HepG2 (cell line): Measurements from ENCODE around the gene SIGMAR1. TPM values are rescaled to one million over a fixed set of nuclear protein-coding genes. Genes with fewer than 3 reads are reported as not detected.

Source experiments
- ATAC-seq: fragments of 200-7000 bp; cut with Tn5 transposase; 3 replicates; pipeline ENCODE4 v1.9.1; 2020; ENCODE audit warnings: mild to moderate bottlenecking, moderate library complexity
- BruUV-seq: library from RNA; stranded (reverse); fragments of 400-500 nt; replicated peaks from 2 replicates; lab custom pipeline; 2021; lab: Mats Ljungman, UMichigan
- CTCF ChIA-PET: fragments of 300-600 bp; formaldehyde crosslinking; extraction: SDS; loops from one replicate; lab custom pipeline; 2021; ENCODE audit warnings: low total read pairs, inconsistent platforms, low intra/inter-chr PET ratio; lab: Yijun Ruan, JAX
- POLR2A ChIA-PET: fragments of 350-600 bp; sonication (Branson Sonifier 250); formaldehyde crosslinking; loops from one replicate; lab custom pipeline; 2020; ENCODE audit warnings: antibody characterized with exemption, inconsistent platforms; lab: Yijun Ruan, JAX
- DNase-seq: peaks from one replicate; pipeline ENCODE4 v3.0.0-alpha.2; 2015; ENCODE audit warnings: low spot score
- FAIRE-seq: peaks from 3 replicates; lab custom pipeline; 2011; peaks lifted over from hg19 to GRCh38; lab: Jason Lieb, UNC
- H2AFZ ChIP-seq: one replicate; pipeline ENCODE4 v1.6.1; 2011; ENCODE audit warnings: low read length, inconsistent platforms
- H3K27ac ChIP-seq: fragments of 300-600 bp; 3 replicates; pipeline ENCODE4 v1.8.0; 2011; ENCODE audit warnings: mixed run types, mild to moderate bottlenecking, mixed read lengths, low read length, inconsistent platforms; ENCODE audit not compliant: insufficient read depth; ENCODE audit errors: extremely low read length
- H3K27me3 ChIP-seq, 2 experiments: fragments of 200-600 bp in 1 of 2; 2 replicates in 1 of 2; 3 replicates in 1 of 2; pipeline versions ENCODE4 v1.6.0 to v1.8.0; 2011; ENCODE audit warnings: low read length in 2 of 2, mild to moderate bottlenecking in 2 of 2, moderate library complexity in 2 of 2, inconsistent platforms in 1 of 2; ENCODE audit not compliant: insufficient read depth in 2 of 2, control insufficient read depth in 1 of 2
- H3K36me3 ChIP-seq, 2 experiments: fragments of 200-600 bp in 1 of 2; replicated peaks in 1 of 2; 2 replicates in 1 of 2; 3 replicates in 1 of 2; pipeline versions ENCODE4 v1.5.1 to v1.8.0; 2011; ENCODE audit warnings: low read length in 2 of 2, inconsistent platforms in 1 of 2; ENCODE audit not compliant: insufficient read depth in 2 of 2, control insufficient read depth in 1 of 2
- H3K4me1 ChIP-seq: 2 replicates; pipeline ENCODE4 v1.5.1; 2012; ENCODE audit warnings: low read length, inconsistent platforms; ENCODE audit not compliant: insufficient read depth
- H3K4me2 ChIP-seq: 2 replicates; pipeline ENCODE4 v1.6.0; 2011; ENCODE audit warnings: low read depth, low read length, inconsistent platforms
- H3K4me3 ChIP-seq, 3 experiments: fragments of 200-600 bp in 1 of 3; sonication (generic), shearing (Covaris generic) in 1 of 3; replicated peaks in 1 of 3; 2 replicates each; pipeline ENCODE4 v1.5.1; 2011 to 2016; ENCODE audit warnings: low read length in 3 of 3, inconsistent platforms in 2 of 3, low read depth in 2 of 3, mild to moderate bottlenecking in 2 of 3, control low read depth in 1 of 3, mixed read lengths in 1 of 3; ENCODE audit not compliant: insufficient read depth in 1 of 3
- H3K79me2 ChIP-seq: one replicate; pipeline ENCODE4 v1.6.1; 2011; ENCODE audit warnings: low read length, inconsistent platforms; ENCODE audit not compliant: insufficient read depth
- H3K9ac ChIP-seq: 2 replicates; pipeline ENCODE4 v1.6.0; 2011; ENCODE audit warnings: mild to moderate bottlenecking, low read depth, low read length, inconsistent platforms; ENCODE audit not compliant: insufficient read depth
- H3K9me3 ChIP-seq: 2 replicates; pipeline ENCODE4 v1.5.1; 2012; ENCODE audit warnings: mild to moderate bottlenecking, low read length
- H4K20me1 ChIP-seq: 2 replicates; pipeline ENCODE4 v1.6.0; 2011; ENCODE audit warnings: inconsistent platforms, mild to moderate bottlenecking, low read length, moderate library complexity; ENCODE audit not compliant: insufficient read depth
- GPBP1L1 ChIP-seq: sonication (generic); formaldehyde crosslinking; IDR thresholded peaks from 2 replicates; pipeline ENCODE4 v1.5.0; 2020; ENCODE audit warnings: mild to moderate bottlenecking, missing genetic modification reagents
- MYC ChIP-seq: sonication (generic); formaldehyde crosslinking; IDR thresholded peaks from 2 replicates; pipeline ENCODE4 v1.9.0; 2021; ENCODE audit warnings: missing genetic modification reagents, borderline replicate concordance
- RARA ChIP-seq: IDR thresholded peaks from 2 replicates; pipeline ENCODE4 v1.6.1; 2016; ENCODE audit warnings: missing genetic modification reagents, missing compliant biosample characterization
- REST ChIP-seq, 2 experiments: IDR thresholded peaks; 2 replicates each; pipeline ENCODE4 v1.6.1; 2011 to 2012; ENCODE audit warnings: low read length in 2 of 2, borderline replicate concordance in 1 of 2, low read depth in 1 of 2, mild to moderate bottlenecking in 1 of 2, moderate library complexity in 1 of 2
- STAT6 ChIP-seq: sonication (generic); formaldehyde crosslinking; IDR thresholded peaks from 2 replicates; pipeline ENCODE4 v1.4.0; 2020; ENCODE audit warnings: missing genetic modification reagents, mild to moderate bottlenecking, borderline replicate concordance
- ZBTB49 ChIP-seq: sonication (generic); formaldehyde crosslinking; IDR thresholded peaks from 2 replicates; pipeline ENCODE4 v1.4.0; 2020; ENCODE audit warnings: missing genetic modification reagents, borderline replicate concordance
- ZBTB8A ChIP-seq: sonication (generic); formaldehyde crosslinking; IDR thresholded peaks from 2 replicates; pipeline ENCODE4 v1.4.0; 2020; ENCODE audit warnings: mild to moderate bottlenecking, low read depth, missing genetic modification reagents, borderline replicate concordance
- ZFY ChIP-seq: sonication (generic); formaldehyde crosslinking; IDR thresholded peaks from 2 replicates; pipeline ENCODE4 v1.4.0; 2020; ENCODE audit warnings: missing genetic modification reagents
- ZFYVE20 ChIP-seq: sonication (generic); formaldehyde crosslinking; IDR thresholded peaks from 2 replicates; pipeline ENCODE4 v1.8.0; 2023; ENCODE audit warnings: low read depth, mild to moderate bottlenecking, moderate library complexity, missing genetic modification reagents, borderline replicate concordance
- ZNF317 ChIP-seq: sonication (generic); formaldehyde crosslinking; IDR thresholded peaks from 2 replicates; pipeline ENCODE4 v1.5.0; 2020; ENCODE audit warnings: mild to moderate bottlenecking, missing genetic modification reagents
- ZNF354B ChIP-seq: sonication (generic); formaldehyde crosslinking; IDR thresholded peaks from 2 replicates; pipeline ENCODE4 v1.8.0; 2022; ENCODE audit warnings: mild to moderate bottlenecking, missing genetic modification reagents
- ZNF879 ChIP-seq: sonication (generic); formaldehyde crosslinking; IDR thresholded peaks from 2 replicates; pipeline ENCODE4 v1.8.1; 2023; ENCODE audit warnings: missing genetic modification reagents
- WGBS: methylation state at CpG from one replicate; pipeline ENCODE4 v1.1.6; 2017; ENCODE audit warnings: low lambda C conversion rate; 5-methylcytosine and 5-hydroxymethylcytosine counted together
- in situ Hi-C: cut with HindIII; loops from 2 replicates; pipeline ENCODE4 v1.10.0; 2017; ENCODE audit warnings: low pct_unique_long_range_greater_than_20kb; ENCODE audit not compliant: extremely low pct_ligation_motif_present
- intact Hi-C: fragments of 100-400 bp; cut with micrococcal nuclease; formaldehyde crosslinking; loops from one replicate; pipeline ENCODE4 v1.10.0; 2022; ENCODE audit not compliant: unreplicated experiment
- polyA plus RNA-seq, 8 experiments: library from polyadenylated mRNA; depleted of rRNA in 3 of 8; stranded (reverse) in 7 of 8; unstranded in 1 of 8; fragments of >200 nt; fragmentation: Illumina TruSeq in 4 of 8; extraction: Trizol in 4 of 8; gene quantifications; 2 replicates each; pipeline versions ENCODE4 v1.2.1 to v1.2.3, GENCODE V29; 2011 to 2016; ENCODE audit warnings: low read depth in 4 of 8, missing spikeins in 1 of 8, mixed read lengths in 1 of 8; ENCODE audit not compliant: insufficient read depth in 1 of 8
- total RNA-seq, 5 experiments: library from RNA; depleted of rRNA; stranded (reverse); fragments of >200 nt; fragmentation: Illumina TruSeq; extraction: Trizol; gene quantifications; 2 replicates each; pipeline ENCODE4 v1.2.3, GENCODE V29; 2016; ENCODE audit warnings: low read depth in 1 of 5
- TF ChIP-seq, protein P1 (sequence below): IDR thresholded peaks from 2 replicates; pipeline ENCODE4 v1.6.1; 2016; ENCODE audit warnings: missing genetic modification reagents, missing compliant biosample characterization

The SIGMAR1 gene
- total and polyA plus RNA-seq, 2 of the 13 experiments (the other 11 are each of a cell fraction or from before 2014, with no cell fraction given): 38.9 to 60.8 TPM

DNA sequence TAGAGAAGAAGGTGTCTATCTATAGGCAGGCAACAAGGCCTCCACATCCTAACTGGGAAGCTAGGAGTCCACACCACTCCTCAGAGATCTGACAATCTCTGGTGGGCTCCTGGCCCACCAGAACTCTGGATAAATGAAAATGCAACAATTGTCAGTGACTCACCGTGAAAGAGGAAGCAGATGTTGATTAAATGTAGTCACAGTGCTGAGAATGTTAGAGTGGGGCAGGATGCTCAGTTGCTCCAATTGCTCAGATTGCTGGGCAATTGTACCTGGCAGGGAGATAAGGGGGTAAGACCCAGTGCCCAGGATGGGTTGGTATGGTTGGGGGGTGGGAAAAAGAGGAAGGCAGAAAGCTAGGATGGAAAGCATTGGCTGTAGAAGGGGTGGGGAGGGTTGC, 49.1 kb upstream of the SIGMAR1 start (continued):
- TF ChIP-seq GPBP1L1 (CRISPR knock-in tag) (no peak), ZNF354B (CRISPR knock-in tag) (no peak), RARA (CRISPR knock-in tag) (no peak), REST (IDR thresholded peaks at IDR 0.05; ENCODE audit: borderline replicate concordance in 1 of 2, low read depth in 1 of 2, low read length in 2 of 2) (no peak), ZFYVE20 (no peak), ZNF317 (CRISPR knock-in tag) (no peak)
- TF ChIP-seq, protein P1, sequence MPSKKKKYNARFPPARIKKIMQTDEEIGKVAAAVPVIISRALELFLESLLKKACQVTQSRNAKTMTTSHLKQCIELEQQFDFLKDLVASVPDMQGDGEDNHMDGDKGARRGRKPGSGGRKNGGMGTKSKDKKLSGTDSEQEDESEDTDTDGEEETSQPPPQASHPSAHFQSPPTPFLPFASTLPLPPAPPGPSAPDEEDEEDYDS (CRISPR knock-in tag): no peak

GRCh38 chr9:34686231-34686630, 48.6 kb upstream of the SIGMAR1 start:
- DNase-seq: no peak
- intact Hi-C loops: no loop called here
- TF ChIP-seq ZBTB8A (CRISPR knock-in tag): no peak
- TF ChIP-seq ZNF879 (CRISPR knock-in tag): no peak
- TF ChIP-seq ZFY (CRISPR knock-in tag): no peak
- TF ChIP-seq STAT6 (CRISPR knock-in tag): no peak
- no peak for TF ChIP-seq MYC (CRISPR knock-in tag)
- TF ChIP-seq ZBTB49: no peak
- TF ChIP-seq, all 625 proteins: peak for 0
- Histone ChIP-seq H3K4me1 (peaks cover 56% of the 10 kb centered on the region), H3K27me3 (no peaks in the 10 kb centered on the region), H3K36me3 (no peaks in the 10 kb centered on the region), H3K79me2 (no peaks in the 10 kb centered on the region), H3K27ac (no peak overlapping the region), H4K20me1 (no peaks in the 10 kb centered on the region), H3K9ac (no peak overlapping the region), H3K4me2 (no peak overlapping the region), H3K4me3 (no peak overlapping the region), H3K9me3 (no peaks in the 10 kb centered on the region), H2AFZ (no peak overlapping the region)
- in situ Hi-C loops: no loop called here
- ChIA-PET POLR2A (no interaction called here), CTCF (interaction anchor here (0.7 kb wide), 1 partner anchor 22 kb away, joined by 3 read pairs; no protein-coding TSS in a partner anchor)
- FAIRE-seq: no peak
- WGBS: 81% methylated on average over 5 of the region's 5 CpGs
- ATAC-seq: no peak
- BruUV-seq: no TSS peak
